Spleen (tissue), 7 donors: ENCODE measurements around the gene ARPIN.
A peak's percentile ranks its signal among the peaks of the same experiment; 100 is the strongest.

Source experiments
- POLR2A ChIP-seq, 3 donors: fragments of 450-650 bp; IDR thresholded peaks; one replicate each; pipeline ENCODE4 v1.5.1; 2017; ENCODE audit warnings: antibody characterized with exemption in 3 of 3, mild to moderate bottlenecking in 1 of 3
- TF ChIP-seq, protein P1 (sequence below), 11 experiments: fragments of 200-600 bp in 7 of 11; fragments of 450-650 bp in 4 of 11; sonication (generic) in 4 of 11; IDR thresholded peaks in 8 of 11; conservative IDR thresholded peaks in 3 of 11; 1 replicate in 7 of 11; 2 replicates in 4 of 11; pipeline versions ENCODE4 v1.4.0 to v1.8.0; 2016 to 2021; ENCODE audit warnings: antibody characterized with exemption in 11 of 11, inconsistent platforms in 4 of 11, mild to moderate bottlenecking in 1 of 11
- donor health status: DM: no; HTN: no; CAD: no; lungs with moderate emphysema.
- donor health status: DM: no; HTN: no; CAD: no.
- donor health status: DM: no; HTN: no; CAD: no.

DNA sequence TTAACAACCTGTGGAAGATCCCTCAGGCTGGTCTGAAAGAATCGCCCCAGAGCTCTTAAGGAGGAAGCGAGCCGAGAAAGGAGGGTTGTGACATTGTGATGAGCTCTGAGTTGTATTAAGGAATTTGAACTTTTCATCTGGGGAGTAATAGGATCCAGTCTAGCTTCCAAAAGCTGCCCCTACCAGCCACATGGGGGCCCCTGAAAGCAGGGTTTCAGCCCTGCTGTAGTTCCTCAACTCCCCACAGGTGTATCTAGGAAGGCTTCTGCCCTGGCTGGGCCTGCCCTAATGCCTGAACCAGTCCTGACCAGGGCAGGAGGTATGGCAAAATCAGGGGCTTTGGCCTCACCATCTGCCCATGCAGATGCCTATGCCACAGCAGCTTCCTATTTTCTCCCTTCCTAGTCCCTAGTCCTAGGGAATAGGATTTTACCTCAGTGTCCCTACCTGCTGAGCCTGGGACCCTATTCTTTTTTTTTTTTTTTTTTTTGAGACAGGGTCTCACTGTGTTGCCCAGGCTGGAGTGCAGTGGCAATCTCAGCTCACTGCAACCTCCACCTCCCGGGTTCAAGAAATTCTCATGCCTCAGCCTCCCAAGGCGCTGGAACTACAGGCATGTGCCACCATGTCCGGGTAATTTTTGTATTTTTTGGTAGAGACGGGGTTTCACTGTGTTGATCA is 14.0 kb downstream of the ARPIN start:
- TF ChIP-seq, protein P1, sequence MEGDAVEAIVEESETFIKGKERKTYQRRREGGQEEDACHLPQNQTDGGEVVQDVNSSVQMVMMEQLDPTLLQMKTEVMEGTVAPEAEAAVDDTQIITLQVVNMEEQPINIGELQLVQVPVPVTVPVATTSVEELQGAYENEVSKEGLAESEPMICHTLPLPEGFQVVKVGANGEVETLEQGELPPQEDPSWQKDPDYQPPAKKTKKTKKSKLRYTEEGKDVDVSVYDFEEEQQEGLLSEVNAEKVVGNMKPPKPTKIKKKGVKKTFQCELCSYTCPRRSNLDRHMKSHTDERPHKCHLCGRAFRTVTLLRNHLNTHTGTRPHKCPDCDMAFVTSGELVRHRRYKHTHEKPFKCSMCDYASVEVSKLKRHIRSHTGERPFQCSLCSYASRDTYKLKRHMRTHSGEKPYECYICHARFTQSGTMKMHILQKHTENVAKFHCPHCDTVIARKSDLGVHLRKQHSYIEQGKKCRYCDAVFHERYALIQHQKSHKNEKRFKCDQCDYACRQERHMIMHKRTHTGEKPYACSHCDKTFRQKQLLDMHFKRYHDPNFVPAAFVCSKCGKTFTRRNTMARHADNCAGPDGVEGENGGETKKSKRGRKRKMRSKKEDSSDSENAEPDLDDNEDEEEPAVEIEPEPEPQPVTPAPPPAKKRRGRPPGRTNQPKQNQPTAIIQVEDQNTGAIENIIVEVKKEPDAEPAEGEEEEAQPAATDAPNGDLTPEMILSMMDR (IDR thresholded peaks at IDR 0.05 in 8 of 11, conservative IDR thresholded peaks at IDR 0.05 in 3 of 11), result peak in 10 of 11 experiments; percentile 18 to 70 (median 60)
- no peak for TF ChIP-seq POLR2A (IDR thresholded peaks at IDR 0.05)
